ENCODE measurements around the gene DYRK3. TPM values are rescaled to one million over a fixed set of nuclear protein-coding genes. Genes with fewer than 3 reads are reported as not detected.

DYRK3 gene
- total RNA-seq, 4 donors from 2014 or later, result 5.4 to 12.7 (median 5.7) TPM

Other genes with a start within 250 kb of the DYRK3 start
- gene IKBKE, start 165.1 kb upstream of the DYRK3 start, total RNA-seq, result 10 to 100 TPM in 1 of 4 donors, 1 to 10 TPM in 3; 1.5 to 18.0 (median 3.7) TPM
- 10 to 100 TPM; 24.0 to 32.9 (median 30.2) TPM for gene RASSF5, start 128.0 kb upstream of the DYRK3 start, total RNA-seq
- 10 to 100 TPM; 42.0 to 78.4 (median 60.0) TPM for gene EIF2D, start 23.1 kb upstream of the DYRK3 start, total RNA-seq
- gene MAPKAPK2, start 49.4 kb downstream of the DYRK3 start, total RNA-seq, result 10 to 100 TPM; 30.6 to 49.5 (median 38.2) TPM
- not detected for gene IL19, start 135.2 kb downstream of the DYRK3 start, total RNA-seq
- 1 to 10 TPM in 2 of 4 donors, under 1 TPM in 1, not detected in 1; 0.78 to 4.8 (median 1.1) TPM for gene IL10, start 137.0 kb downstream of the DYRK3 start, total RNA-seq
- not detected for gene IL20, start 230.1 kb downstream of the DYRK3 start, total RNA-seq

All from tibial nerve (tissue), 4 donors.